ENCODE results near the gene PNRC2.

GRCh38 chr1:24007079-24007478 is 47.5 kb downstream of the PNRC2 start:
- TF ChIP-seq, protein P1, sequence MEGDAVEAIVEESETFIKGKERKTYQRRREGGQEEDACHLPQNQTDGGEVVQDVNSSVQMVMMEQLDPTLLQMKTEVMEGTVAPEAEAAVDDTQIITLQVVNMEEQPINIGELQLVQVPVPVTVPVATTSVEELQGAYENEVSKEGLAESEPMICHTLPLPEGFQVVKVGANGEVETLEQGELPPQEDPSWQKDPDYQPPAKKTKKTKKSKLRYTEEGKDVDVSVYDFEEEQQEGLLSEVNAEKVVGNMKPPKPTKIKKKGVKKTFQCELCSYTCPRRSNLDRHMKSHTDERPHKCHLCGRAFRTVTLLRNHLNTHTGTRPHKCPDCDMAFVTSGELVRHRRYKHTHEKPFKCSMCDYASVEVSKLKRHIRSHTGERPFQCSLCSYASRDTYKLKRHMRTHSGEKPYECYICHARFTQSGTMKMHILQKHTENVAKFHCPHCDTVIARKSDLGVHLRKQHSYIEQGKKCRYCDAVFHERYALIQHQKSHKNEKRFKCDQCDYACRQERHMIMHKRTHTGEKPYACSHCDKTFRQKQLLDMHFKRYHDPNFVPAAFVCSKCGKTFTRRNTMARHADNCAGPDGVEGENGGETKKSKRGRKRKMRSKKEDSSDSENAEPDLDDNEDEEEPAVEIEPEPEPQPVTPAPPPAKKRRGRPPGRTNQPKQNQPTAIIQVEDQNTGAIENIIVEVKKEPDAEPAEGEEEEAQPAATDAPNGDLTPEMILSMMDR (IDR thresholded peaks at IDR 0.05; ENCODE audit: borderline replicate concordance, extremely low read depth, low read length, poor library complexity, severe bottlenecking): no peak
- no peak for TF ChIP-seq EZH2 (IDR thresholded peaks at IDR 0.05; ENCODE audit: borderline replicate concordance, low read depth, low read length, severe bottlenecking)

Measured in DND-41 (cell line).